Esophagus squamous epithelium (tissue), 4 donors: ENCODE results near the gene SLC22A15.
"Not testable (repeated sequence)": the region's sequence is repeated elsewhere in the genome, so short reads cannot be mapped to it uniquely, and the experiment has no call there.

Source experiments
- CTCF ChIP-seq, 6 experiments: fragments of 450-650 bp in 4 of 6; fragments of 200-600 bp in 2 of 6; sonication (generic) in 2 of 6; IDR thresholded peaks; one replicate each; pipeline ENCODE4 v1.5.1; 2016 to 2019; ENCODE audit warnings: antibody characterized with exemption in 6 of 6, mild to moderate bottlenecking in 4 of 6, moderate library complexity in 4 of 6
- POLR2A ChIP-seq, 4 donors: fragments of 450-650 bp; IDR thresholded peaks; one replicate each; pipeline ENCODE4 v1.6.1; 2017; ENCODE audit warnings: antibody characterized with exemption in 4 of 4, mild to moderate bottlenecking in 4 of 4, moderate library complexity in 3 of 4

DNA sequence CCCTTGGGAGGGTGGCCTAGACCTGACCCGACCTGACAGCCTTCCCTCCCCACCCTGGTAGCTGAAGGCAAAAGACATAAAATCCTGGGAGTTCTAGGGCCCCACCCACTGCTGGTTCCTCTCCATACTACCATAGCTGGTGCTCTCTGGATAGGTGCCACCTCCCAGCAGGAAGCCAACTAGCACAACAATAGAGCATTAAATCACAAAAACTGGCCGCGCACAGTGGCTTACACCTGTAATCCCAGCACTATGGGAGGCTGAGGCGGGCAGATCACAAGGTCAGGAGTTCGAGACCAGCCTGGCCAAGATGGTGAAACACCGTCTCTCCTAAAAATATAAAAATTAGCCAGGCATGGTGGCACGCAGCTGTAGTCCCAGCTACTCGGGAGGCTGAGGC is 70.6 kb downstream of the SLC22A15 start:
- TF ChIP-seq CTCF, POLR2A (IDR thresholded peaks at IDR 0.05): not testable (repeated sequence)
